Activated T-cell treated with anti-CD3 and anti-CD28 coated beads, Interleukin-2, amount 50 U/mL, for 72 hours (primary cell): ENCODE measurements around the gene EXOC7. TPM values are rescaled to one million over a fixed set of nuclear protein-coding genes. Genes with fewer than 3 reads are reported as not detected.
A peak's percentile ranks its signal among the peaks of the same experiment; 100 is the strongest.

Experiments
- ATAC-seq, 2 donors: fragments of 150-1000 bp; cut with Tn5 transposase; replicated peaks in 1 of 2; 2 replicates each; pipeline ENCODE4 v1.10.0; 2021; ENCODE audit warnings: moderate library complexity in 2 of 2, mild to moderate bottlenecking in 1 of 2
- DNase-seq, 2 donors: peaks; one replicate each; pipeline ENCODE4 v3.0.0; 2021 to 2022; ENCODE audit warnings: mixed read lengths in 1 of 2
- H3K27ac Mint-ChIP-seq: one replicate; pipeline ENCODE4 v1.8.0; 2022; ENCODE audit warnings: mild to moderate bottlenecking, moderate library complexity, mixed read lengths
- H3K27me3 Mint-ChIP-seq: one replicate; pipeline ENCODE4 v1.8.0; 2022; ENCODE audit warnings: low read depth, mixed read lengths
- H3K36me3 Mint-ChIP-seq, 2 donors: one replicate each; pipeline ENCODE4 v1.8.0; 2022; ENCODE audit warnings: mixed read lengths in 2 of 2, mild to moderate bottlenecking in 1 of 2; ENCODE audit not compliant: insufficient read depth in 2 of 2
- H3K4me1 Mint-ChIP-seq: one replicate; pipeline ENCODE4 v1.8.0; 2022; ENCODE audit warnings: low read depth, mixed read lengths
- H3K4me3 Mint-ChIP-seq, 2 donors: one replicate each; pipeline ENCODE4 v1.8.0; 2022; ENCODE audit warnings: mild to moderate bottlenecking in 2 of 2, mixed read lengths in 2 of 2, moderate library complexity in 2 of 2
- H3K9me3 Mint-ChIP-seq, 2 donors: one replicate each; pipeline ENCODE4 v1.8.0; 2022; ENCODE audit warnings: mixed read lengths in 2 of 2
- total RNA-seq, 2 donors: library from RNA; stranded (reverse); gene quantifications; one replicate each; pipeline ENCODE4 v1.2.3, GENCODE V29; 2022

The EXOC7 gene, protein sequence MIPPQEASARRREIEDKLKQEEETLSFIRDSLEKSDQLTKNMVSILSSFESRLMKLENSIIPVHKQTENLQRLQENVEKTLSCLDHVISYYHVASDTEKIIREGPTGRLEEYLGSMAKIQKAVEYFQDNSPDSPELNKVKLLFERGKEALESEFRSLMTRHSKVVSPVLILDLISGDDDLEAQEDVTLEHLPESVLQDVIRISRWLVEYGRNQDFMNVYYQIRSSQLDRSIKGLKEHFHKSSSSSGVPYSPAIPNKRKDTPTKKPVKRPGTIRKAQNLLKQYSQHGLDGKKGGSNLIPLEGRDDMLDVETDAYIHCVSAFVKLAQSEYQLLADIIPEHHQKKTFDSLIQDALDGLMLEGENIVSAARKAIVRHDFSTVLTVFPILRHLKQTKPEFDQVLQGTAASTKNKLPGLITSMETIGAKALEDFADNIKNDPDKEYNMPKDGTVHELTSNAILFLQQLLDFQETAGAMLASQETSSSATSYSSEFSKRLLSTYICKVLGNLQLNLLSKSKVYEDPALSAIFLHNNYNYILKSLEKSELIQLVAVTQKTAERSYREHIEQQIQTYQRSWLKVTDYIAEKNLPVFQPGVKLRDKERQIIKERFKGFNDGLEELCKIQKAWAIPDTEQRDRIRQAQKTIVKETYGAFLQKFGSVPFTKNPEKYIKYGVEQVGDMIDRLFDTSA
- total RNA-seq, result 10 to 100 TPM; 66.7 to 77.8 TPM

DNA sequence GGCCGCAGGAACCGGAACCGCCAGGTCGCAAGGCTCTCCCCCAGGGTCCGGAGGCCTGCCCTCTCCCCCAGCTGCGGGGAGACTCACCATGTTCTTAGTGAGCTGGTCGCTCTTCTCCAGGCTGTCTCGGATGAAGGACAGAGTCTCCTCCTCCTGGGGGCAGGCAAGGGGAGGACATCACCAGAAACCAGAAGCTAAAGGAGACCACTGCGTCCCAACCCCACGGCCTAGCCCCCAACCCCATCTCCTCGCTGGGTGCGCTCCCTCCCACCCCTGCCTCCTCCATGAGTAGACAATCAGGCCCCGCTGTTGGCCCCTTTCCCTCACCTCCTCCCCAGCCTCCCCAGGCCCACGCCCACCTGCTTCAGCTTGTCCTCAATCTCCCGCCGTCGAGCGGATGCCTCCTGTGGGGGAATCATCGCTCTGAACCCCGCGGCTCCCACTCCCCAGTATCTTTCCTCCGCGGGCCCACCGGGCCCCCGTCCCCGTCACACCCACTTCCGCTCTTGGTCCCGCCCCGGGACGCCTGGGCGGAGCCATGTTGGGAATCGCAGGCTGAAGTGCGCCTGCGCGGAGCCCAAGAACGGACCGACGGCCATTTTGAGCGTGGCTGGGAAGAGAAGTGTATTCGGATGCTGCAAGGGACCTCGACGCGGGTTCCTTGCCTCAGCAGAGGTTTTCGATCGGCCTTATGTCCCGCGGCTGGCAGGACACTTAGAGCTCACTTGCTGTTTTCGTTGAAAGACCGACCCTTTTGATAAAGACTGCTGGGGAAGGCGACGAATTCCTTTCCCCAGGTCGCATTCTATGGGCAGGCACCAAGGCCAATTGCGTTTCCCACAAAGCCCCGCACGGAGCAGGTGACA lies at the start of gene EXOC7:
EXOC7 (minus strand) TSS at position 514 of the 866 bp plus-strand sequence; CDS start at position 419, 95 bp downstream.
- no peaks in the 10 kb centered on the region for H3K9me3 Mint-ChIP-seq
- peaks cover 5 to 12% of the 10 kb centered on the region in 2 donors for H3K36me3 Mint-ChIP-seq
- DNase-seq (peak; percentile 93 to 97), ATAC-seq (peak; percentile 94 to 96)
- H3K4me1 Mint-ChIP-seq, result peaks cover 22% of the 10 kb centered on the region
- H3K27me3 Mint-ChIP-seq, result no peaks in the 10 kb centered on the region
- H3K4me3 Mint-ChIP-seq, result peak within 1 kb of the TSS; percentile 88 to 89
- peak within 1 kb of the TSS; percentile 87 for H3K27ac Mint-ChIP-seq

DNA sequence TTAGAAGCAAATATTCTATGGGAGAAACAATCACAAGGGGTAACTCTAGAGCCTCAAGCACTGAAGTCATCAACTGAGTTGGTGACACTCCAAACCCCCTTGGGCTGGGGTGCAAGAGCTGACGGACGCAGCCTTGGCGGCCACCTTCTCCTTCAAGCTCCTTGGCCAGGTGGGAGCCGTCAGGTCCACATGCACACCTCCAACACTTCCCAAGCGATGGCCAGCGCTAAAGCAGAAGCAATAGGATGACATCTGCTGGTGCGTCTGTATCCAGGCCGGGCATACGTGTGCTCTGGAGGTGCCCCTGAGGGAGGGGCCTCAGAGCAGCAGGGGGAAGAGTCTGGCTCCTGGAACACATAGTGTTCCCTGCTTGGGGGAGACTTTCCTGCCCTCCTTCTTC lies 49.6 kb upstream of the EXOC7 start:
- no peaks in the 10 kb centered on the region for H3K9me3 Mint-ChIP-seq
- H3K4me1 Mint-ChIP-seq, result peaks cover 34% of the 10 kb centered on the region
- DNase-seq, result no peak
- H3K27me3 Mint-ChIP-seq, result no peaks in the 10 kb centered on the region
- H3K27ac Mint-ChIP-seq, result no peak overlapping the region
- peaks cover 12 to 34% of the 10 kb centered on the region in 2 donors for H3K36me3 Mint-ChIP-seq
- H3K4me3 Mint-ChIP-seq, result no peak overlapping the region
- ATAC-seq, result no peak

DNA sequence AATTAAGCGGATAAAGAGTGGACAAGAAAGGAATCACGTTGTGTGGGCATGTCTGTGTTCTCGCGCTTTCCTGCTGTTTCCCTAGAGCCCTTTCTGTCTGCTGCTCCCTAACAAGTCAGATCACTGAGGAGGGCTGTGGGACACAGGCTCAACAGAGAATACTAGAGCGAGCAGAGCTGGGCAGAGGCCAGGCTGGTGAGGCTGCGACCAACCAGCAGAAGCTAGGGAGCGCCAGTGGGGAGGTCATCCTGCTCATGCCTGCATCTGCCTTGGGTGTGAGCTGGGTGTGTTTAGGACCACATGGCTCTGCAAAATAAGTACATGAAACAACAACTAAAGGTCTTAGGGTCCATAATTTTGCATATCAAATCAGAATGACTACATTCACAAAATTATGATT lies 49.0 kb upstream of the EXOC7 start:
- Mint-ChIP-seq H3K4me3 (no peak overlapping the region), H3K36me3 (peaks cover 10 to 34% of the 10 kb centered on the region in 2 donors), H3K27me3 (no peaks in the 10 kb centered on the region), H3K27ac (peak overlapping the region; percentile 70), H3K9me3 (no peaks in the 10 kb centered on the region), H3K4me1 (peaks cover 34% of the 10 kb centered on the region)
- ATAC-seq (no peak), DNase-seq (no peak)

DNA sequence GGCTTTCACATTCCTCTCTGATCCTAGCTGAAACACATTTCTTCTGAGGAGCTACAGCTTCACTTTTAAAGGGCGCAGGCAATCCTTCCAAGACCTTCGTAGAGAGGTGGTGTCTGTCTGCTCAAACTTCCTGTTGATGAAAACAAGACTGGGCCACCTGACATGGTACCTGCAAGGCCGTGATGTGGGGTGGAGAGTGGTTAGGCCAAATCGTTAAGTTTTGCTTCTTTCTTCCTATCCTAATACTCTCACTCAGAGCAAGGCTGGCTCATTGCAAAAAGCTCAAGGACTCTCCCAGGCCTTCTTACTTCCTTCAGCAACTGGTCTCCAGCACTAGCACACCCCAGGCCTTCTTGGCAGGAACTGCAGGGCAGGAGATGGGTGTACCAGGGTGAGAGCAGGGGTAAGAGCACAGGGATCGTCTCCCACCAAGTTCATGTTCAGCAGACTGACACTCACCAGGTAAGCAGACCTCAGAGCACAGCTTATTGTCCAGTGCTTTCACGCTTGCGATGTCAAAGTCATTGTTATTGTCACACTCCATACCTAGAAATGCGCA lies 48.4 kb upstream of the EXOC7 start:
- ATAC-seq, result no peak
- Mint-ChIP-seq H3K4me3 (no peak overlapping the region), H3K27ac (peak overlapping the region; percentile 70), H3K36me3 (peaks cover 6 to 32% of the 10 kb centered on the region in 2 donors), H3K4me1 (peaks cover 34% of the 10 kb centered on the region), H3K9me3 (no peaks in the 10 kb centered on the region), H3K27me3 (no peaks in the 10 kb centered on the region)
- no peak for DNase-seq

DNA sequence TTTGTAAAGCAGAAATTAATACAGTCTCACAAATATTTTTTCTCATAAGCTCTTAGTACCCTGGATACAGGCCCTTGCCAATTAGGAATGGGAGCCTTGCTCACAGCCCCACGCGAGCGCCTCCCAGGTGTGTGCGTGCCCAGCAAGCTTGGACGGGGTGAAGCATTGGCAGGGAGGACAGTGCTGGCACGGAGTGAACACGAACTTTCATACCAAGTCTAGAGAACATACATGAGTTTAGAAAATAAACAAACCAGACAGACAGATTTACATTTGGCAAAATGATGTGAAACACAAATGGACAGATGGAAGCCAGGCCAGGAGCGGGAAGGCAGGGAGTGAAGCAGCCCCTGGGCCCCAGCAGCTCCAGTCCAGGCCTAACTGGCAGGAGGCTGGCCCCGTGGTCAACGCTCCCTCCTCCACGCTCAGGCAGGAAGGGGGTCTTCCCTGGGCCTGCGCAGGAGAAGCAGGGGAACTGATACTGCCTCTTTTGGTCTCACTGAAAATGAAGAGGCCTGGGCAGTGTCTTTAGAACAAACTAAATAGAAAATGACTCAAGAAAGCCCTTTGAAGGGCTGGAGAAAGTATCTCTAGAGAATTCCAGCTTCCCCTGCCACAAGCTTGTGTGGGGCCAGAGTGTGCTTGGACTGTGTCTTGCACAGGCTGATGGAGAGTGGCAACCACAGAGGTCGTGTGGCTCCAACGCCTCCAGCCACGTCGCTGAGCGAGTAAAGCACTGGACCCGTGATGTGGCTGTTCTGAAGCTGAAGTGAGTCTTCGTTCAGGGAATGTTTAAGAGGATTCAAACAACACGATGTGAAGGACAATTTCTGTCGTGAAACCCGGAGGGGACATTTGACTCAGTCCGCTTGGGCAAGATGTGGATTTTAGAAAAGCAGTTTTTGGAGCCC lies 47.4 kb upstream of the EXOC7 start:
- DNase-seq, result no peak
- peaks cover 44% of the 10 kb centered on the region for H3K4me1 Mint-ChIP-seq
- H3K27me3 Mint-ChIP-seq, result no peaks in the 10 kb centered on the region
- no peak overlapping the region for H3K4me3 Mint-ChIP-seq
- H3K36me3 Mint-ChIP-seq, result peaks cover 6 to 29% of the 10 kb centered on the region in 2 donors
- no peak for ATAC-seq
- H3K27ac Mint-ChIP-seq, result peak overlapping the region; percentile 85
- no peaks in the 10 kb centered on the region for H3K9me3 Mint-ChIP-seq

DNA sequence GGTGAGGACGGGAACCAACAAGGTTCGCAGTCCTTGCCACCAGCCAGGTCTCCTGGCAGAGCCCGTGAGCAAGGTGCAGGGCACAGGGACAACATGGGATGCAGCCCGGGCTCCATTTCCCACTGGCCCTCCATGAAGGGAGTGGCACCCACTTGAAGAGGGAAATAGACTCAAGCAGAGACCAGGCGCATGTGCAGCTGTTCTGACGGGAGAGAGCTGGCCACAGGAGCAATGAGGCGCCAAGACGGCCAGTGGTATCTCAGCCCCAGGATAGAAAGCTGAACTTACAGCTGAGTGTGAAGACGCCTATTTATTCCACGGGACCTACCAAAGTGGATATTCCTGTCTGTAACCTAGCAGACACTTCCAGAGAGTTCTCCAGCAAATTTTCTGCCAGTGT lies 45.6 kb upstream of the EXOC7 start:
- ATAC-seq (no peak), DNase-seq (no peak)
- peaks cover 6 to 23% of the 10 kb centered on the region in 2 donors for H3K36me3 Mint-ChIP-seq
- H3K27ac Mint-ChIP-seq, result no peak overlapping the region
- no peaks in the 10 kb centered on the region for H3K9me3 Mint-ChIP-seq
- no peak overlapping the region for H3K4me3 Mint-ChIP-seq
- no peaks in the 10 kb centered on the region for H3K27me3 Mint-ChIP-seq
- peaks cover 59% of the 10 kb centered on the region for H3K4me1 Mint-ChIP-seq

DNA sequence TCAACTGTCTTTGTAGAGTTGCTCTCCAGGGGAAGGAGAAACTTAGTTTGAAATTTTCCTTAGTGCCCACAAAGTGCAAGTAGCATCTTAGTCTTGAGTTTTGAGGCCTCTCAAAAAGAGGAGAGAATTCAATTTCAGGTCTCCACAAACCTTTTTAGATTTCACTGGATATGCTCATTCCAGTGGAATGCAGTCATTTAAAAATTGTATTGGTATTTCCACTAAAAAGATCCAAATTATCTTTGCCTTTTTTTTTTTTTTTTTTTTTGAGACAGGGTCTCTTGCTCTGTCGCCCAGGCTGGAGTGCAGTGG lies 44.4 kb upstream of the EXOC7 start:
- ATAC-seq (no peak), DNase-seq (no peak)
- Mint-ChIP-seq H3K4me3 (no peak overlapping the region), H3K9me3 (no peaks in the 10 kb centered on the region), H3K4me1 (peaks cover 60% of the 10 kb centered on the region), H3K27ac (no peak overlapping the region), H3K27me3 (no peaks in the 10 kb centered on the region), H3K36me3 (peaks cover 5 to 23% of the 10 kb centered on the region in 2 donors)

DNA sequence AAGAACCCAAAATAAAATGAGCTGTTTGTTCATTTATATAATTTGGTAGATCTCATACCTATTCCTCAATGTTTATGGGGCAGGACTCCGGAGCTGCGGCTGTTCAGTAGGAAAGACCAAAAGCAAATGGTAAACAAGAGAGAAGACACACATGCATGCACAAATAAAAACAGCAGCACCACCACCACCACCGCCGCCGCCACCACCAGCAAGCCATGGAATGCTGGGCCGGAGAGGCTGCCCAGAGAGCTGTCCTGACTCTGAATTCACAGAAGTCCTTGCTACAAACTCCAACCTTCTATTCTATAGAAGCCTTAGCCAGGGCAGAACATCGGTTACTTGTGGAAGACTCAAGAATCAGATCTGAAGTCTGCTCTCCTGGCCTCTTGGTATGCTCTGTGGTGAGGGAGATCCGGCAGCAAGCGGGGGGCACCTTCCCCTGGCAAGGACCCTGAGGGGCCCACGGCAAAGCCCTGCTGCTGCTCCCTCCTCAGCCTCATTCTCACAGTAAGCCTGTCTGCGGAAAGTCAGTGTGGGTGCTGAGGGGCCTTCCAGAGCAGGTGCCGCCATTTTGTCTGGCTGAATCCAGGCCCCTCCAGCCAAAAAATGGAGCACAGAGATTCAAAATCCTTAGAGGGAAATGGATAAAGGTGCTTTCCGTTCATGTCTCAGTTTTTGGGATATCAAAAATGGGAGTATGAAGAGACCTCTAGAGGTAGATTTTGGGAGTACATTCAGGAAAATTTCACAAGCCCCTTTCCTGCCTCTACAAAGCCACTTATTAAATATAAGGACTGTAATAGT lies 43.8 kb upstream of the EXOC7 start:
- H3K27ac Mint-ChIP-seq, result no peak overlapping the region
- peaks cover 60% of the 10 kb centered on the region for H3K4me1 Mint-ChIP-seq
- DNase-seq (no peak), ATAC-seq (no peak)
- H3K4me3 Mint-ChIP-seq, result no peak overlapping the region
- no peaks in the 10 kb centered on the region for H3K27me3 Mint-ChIP-seq
- no peaks in the 10 kb centered on the region for H3K9me3 Mint-ChIP-seq
- H3K36me3 Mint-ChIP-seq, result peaks cover 5 to 22% of the 10 kb centered on the region in 2 donors

DNA sequence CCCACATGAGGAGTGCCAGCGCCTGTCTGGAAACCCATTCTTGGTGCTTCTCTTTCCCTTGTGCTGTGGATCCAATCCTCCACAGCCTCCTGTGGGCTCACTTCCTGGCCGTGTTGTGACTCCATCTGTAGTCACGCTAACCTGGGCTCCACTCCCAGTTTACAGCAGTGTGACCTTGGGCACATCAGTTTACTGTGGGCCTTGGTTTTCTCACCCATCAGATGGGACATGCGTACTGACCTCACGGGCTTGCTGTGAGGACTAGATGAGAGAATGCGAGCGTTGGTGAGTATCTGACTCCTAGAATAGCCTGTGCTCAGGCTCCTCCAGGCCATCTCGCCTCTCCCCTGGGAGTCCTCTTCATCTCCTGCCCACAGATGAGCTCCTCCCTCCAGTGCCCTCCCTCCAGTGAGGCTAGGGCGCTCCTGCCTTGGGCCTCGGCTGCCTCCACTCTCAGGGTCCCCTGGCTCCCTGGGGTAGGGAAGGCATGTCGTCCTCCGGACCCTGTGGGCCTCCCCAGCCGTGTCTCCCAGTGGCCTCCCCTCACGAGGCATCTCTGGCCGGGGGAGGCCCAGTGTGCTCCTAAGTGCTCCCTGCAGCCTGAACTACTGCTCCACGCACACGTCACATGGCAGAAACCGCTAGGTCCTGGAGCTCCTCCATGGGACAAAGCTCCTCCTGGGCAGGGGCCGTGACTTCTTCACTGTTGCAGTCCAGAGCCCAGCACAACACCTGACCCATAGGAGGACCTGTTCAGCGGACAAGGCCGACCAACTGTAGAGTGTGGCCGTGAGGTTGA lies 42.7 kb upstream of the EXOC7 start:
- Mint-ChIP-seq H3K9me3 (no peaks in the 10 kb centered on the region), H3K4me1 (peaks cover 60% of the 10 kb centered on the region), H3K27ac (peak overlapping the region; percentile 92), H3K36me3 (peaks cover 3 to 15% of the 10 kb centered on the region in 2 donors), H3K27me3 (no peaks in the 10 kb centered on the region), H3K4me3 (peak overlapping the region; percentile 61 to 74)
- no peak for DNase-seq
- peak; percentile 27 to 45 for ATAC-seq

DNA sequence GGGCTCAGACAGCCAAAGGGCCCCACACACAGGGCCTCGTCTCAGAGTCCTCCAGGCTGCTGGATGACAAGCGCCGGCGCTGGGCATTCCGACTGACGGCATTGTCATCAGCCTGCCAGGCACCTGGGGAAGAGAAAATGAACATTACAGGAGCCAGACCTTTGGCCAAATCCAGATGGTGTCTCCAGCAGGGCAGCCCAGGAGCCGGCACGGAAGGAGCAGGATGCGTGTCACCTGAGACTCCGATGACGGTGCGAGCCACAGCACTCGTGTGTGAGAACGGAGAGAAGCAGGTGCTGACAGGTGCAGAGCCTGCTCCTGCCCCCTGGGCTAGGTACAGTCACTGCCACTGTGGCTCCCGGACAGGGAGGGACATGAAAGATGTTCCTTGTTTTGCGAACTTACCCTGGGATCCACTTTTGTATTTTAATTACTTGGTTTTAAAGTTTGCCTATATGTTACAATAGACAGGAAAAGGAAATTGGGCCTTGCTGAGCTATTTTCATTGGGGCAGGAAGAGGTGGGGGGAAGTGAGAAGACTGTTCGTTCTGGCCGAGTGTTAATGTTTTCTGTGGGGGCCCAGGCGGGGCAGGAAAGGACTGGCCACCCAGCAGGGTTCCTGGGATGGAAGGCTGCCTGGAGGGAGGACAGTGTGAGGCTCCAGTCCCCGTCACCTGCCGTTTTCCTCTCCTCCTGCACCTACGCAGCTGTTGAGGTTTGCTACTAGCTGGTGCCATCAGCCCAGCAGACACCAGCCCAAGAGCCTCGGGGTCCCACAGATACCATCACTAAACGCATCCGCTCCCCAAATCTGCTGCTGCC lies 41.9 kb upstream of the EXOC7 start:
- Mint-ChIP-seq H3K27ac (peak overlapping the region; percentile 92), H3K4me1 (peaks cover 57% of the 10 kb centered on the region), H3K4me3 (peak overlapping the region; percentile 61 to 74), H3K36me3 (peaks cover 0 to 10% of the 10 kb centered on the region in 2 donors), H3K9me3 (no peaks in the 10 kb centered on the region), H3K27me3 (no peaks in the 10 kb centered on the region)
- ATAC-seq, result peak; percentile 4 to 37
- DNase-seq, result peak; percentile 39 to 40
